Measurements from ENCODE around the gene NKAIN2.
"Not testable (repeated sequence)": the region's sequence is repeated elsewhere in the genome, so short reads cannot be mapped to it uniquely, and the experiment has no call there.

The NKAIN2 gene

GRCh38 chr6:124393536-124393935 lies 589.9 kb downstream of the NKAIN2 start:
- ATAC-seq: no peak
- no peak for TF ChIP-seq SNAI2 (CRISPR knock-in tag; IDR thresholded peaks at IDR 0.05)

- TF ChIP-seq TSHZ2 (CRISPR knock-in tag; IDR thresholded peaks at IDR 0.05) (no peak), ZNF70 (CRISPR knock-in tag; IDR thresholded peaks at IDR 0.05) (no peak), ZC3H10 (CRISPR knock-in tag; IDR thresholded peaks at IDR 0.05) (no peak), GLIS3 (CRISPR knock-in tag; IDR thresholded peaks at IDR 0.05) (no peak), ISL1 (CRISPR knock-in tag; IDR thresholded peaks at IDR 0.05) (no peak), BACH2 (CRISPR knock-in tag; IDR thresholded peaks at IDR 0.05; ENCODE audit: borderline replicate concordance) (no peak), PPARA (CRISPR knock-in tag; IDR thresholded peaks at IDR 0.05; ENCODE audit: borderline replicate concordance) (no peak), ARNTL (CRISPR knock-in tag; IDR thresholded peaks at IDR 0.05; ENCODE audit: borderline replicate concordance, low read depth) (no peak), PATZ1 (CRISPR knock-in tag; IDR thresholded peaks at IDR 0.05; ENCODE audit: borderline replicate concordance) (no peak), ZFP30 (CRISPR knock-in tag; IDR thresholded peaks at IDR 0.05) (no peak), ZFP3 (CRISPR knock-in tag; IDR thresholded peaks at IDR 0.05) (no peak), ESRRG (CRISPR knock-in tag; IDR thresholded peaks at IDR 0.05) (no peak), ZNF8 (CRISPR knock-in tag; IDR thresholded peaks at IDR 0.05) (no peak), SNAI2 (CRISPR knock-in tag; IDR thresholded peaks at IDR 0.05) (no peak), OSR1 (CRISPR knock-in tag; IDR thresholded peaks at IDR 0.05) (no peak), RARB (CRISPR knock-in tag; IDR thresholded peaks at IDR 0.05) (no peak), TCF4 (CRISPR knock-in tag; IDR thresholded peaks at IDR 0.05; ENCODE audit: borderline replicate concordance) (no peak), CSRNP3 (CRISPR knock-in tag; IDR thresholded peaks at IDR 0.05) (no peak), CREB5 (CRISPR knock-in tag; IDR thresholded peaks at IDR 0.05; ENCODE audit: low read depth) (no peak)
- TF ChIP-seq, protein P1, sequence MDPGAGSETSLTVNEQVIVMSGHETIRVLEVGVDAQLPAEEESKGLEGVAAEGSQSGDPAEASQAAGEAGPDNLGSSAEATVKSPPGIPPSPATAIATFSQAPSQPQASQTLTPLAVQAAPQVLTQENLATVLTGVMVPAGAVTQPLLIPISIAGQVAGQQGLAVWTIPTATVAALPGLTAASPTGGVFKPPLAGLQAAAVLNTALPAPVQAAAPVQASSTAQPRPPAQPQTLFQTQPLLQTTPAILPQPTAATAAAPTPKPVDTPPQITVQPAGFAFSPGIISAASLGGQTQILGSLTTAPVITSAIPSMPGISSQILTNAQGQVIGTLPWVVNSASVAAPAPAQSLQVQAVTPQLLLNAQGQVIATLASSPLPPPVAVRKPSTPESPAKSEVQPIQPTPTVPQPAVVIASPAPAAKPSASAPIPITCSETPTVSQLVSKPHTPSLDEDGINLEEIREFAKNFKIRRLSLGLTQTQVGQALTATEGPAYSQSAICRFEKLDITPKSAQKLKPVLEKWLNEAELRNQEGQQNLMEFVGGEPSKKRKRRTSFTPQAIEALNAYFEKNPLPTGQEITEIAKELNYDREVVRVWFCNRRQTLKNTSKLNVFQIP (CRISPR knock-in tag; IDR thresholded peaks at IDR 0.05; ENCODE audit: borderline replicate concordance, low read depth): no peak
- no peak for ATAC-seq
Measured at GRCh38 chr6:124396361-124396760, 592.7 kb downstream of the NKAIN2 start.

DNA sequence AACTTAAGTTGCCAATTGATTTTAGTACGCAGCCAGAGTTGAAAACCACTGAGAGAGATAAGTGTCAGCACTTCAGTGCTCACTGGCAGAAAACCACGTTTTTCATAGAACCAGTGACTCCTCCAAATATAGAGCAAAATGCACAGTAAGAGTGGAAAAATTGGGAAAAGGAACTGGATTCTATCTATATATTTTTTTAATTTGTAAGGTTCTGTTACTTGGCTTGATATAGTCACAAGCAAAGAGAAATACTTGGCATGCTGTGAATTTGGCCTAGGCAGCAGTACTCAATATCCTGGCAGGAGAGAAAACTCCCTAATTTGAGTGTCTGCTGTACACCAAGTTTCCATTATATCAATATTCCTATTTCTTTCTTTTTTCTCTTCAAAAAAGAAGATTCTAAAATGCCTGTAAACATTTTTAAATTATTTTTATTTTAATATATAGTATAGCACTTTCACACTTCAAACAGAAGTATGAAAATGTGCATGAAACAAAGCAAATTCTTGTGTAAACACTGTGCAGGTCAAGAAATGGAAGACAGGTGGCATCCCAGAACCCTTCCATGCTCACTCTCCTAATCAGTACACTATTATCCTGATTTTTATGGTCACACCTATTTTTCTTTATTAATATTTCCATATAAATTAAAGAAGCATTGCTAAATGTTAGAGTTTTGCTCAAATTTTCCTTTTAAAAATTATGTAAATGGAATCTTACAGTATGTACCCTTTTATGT lies 596.8 kb downstream of the NKAIN2 start:
- ATAC-seq: no peak
- TF ChIP-seq GLIS3 (CRISPR knock-in tag; IDR thresholded peaks at IDR 0.05) (no peak), ARNTL (CRISPR knock-in tag; IDR thresholded peaks at IDR 0.05; ENCODE audit: borderline replicate concordance, low read depth) (no peak), PPARA (CRISPR knock-in tag; IDR thresholded peaks at IDR 0.05; ENCODE audit: borderline replicate concordance) (no peak), CSDC2 (CRISPR knock-in tag; IDR thresholded peaks at IDR 0.05) (no peak), ISL1 (CRISPR knock-in tag; IDR thresholded peaks at IDR 0.05) (no peak), ZC3H10 (CRISPR knock-in tag; IDR thresholded peaks at IDR 0.05) (no peak), PATZ1 (CRISPR knock-in tag; IDR thresholded peaks at IDR 0.05; ENCODE audit: borderline replicate concordance) (no peak), TCF4 (CRISPR knock-in tag; IDR thresholded peaks at IDR 0.05; ENCODE audit: borderline replicate concordance) (no peak), SNAI2 (CRISPR knock-in tag; IDR thresholded peaks at IDR 0.05) (no peak), ZFP30 (CRISPR knock-in tag; IDR thresholded peaks at IDR 0.05) (no peak), ZFP3 (CRISPR knock-in tag; IDR thresholded peaks at IDR 0.05) (no peak), CSRNP3 (CRISPR knock-in tag; IDR thresholded peaks at IDR 0.05) (no peak), CREB5 (CRISPR knock-in tag; IDR thresholded peaks at IDR 0.05; ENCODE audit: low read depth) (no peak), ZNF8 (CRISPR knock-in tag; IDR thresholded peaks at IDR 0.05) (no peak)

DNA sequence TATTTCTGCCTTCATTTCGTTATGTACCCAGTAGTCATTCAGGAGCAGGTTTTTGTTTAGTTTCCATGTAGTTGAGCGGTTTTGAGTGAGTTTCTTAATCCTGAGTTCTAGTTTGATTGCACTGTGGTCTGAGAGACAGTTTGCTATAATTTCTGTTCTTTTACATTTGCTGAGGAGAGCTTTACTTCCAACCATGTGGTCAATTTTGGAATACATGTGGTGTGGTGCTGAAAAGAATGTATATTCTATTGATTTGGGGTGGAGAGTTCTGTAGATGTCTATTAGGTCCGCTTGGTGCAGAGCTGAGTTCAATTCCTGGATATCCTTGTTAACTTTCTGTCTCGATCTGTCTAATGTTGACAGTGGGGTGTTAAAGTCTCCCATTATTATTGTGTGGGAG lies 606.8 kb downstream of the NKAIN2 start:
- ATAC-seq: not testable (repeated sequence)
